ENCODE measurements around the gene AMD1.

Gene AMD1

GRCh38 chr6:110935171-110935570 lies 60.6 kb downstream of the AMD1 start:
- no peak for DNase-seq (ENCODE audit: low read depth in 2 of 2)
- TF ChIP-seq, protein P1, sequence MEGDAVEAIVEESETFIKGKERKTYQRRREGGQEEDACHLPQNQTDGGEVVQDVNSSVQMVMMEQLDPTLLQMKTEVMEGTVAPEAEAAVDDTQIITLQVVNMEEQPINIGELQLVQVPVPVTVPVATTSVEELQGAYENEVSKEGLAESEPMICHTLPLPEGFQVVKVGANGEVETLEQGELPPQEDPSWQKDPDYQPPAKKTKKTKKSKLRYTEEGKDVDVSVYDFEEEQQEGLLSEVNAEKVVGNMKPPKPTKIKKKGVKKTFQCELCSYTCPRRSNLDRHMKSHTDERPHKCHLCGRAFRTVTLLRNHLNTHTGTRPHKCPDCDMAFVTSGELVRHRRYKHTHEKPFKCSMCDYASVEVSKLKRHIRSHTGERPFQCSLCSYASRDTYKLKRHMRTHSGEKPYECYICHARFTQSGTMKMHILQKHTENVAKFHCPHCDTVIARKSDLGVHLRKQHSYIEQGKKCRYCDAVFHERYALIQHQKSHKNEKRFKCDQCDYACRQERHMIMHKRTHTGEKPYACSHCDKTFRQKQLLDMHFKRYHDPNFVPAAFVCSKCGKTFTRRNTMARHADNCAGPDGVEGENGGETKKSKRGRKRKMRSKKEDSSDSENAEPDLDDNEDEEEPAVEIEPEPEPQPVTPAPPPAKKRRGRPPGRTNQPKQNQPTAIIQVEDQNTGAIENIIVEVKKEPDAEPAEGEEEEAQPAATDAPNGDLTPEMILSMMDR (IDR thresholded peaks at IDR 0.05; ENCODE audit: low read depth, low read length), result no peak
- no peak overlapping the region for H3K4me3 ChIP-seq (replicated peaks in 1 of 2; ENCODE audit: low read depth in 2 of 2, low read length in 2 of 2)

DNA sequence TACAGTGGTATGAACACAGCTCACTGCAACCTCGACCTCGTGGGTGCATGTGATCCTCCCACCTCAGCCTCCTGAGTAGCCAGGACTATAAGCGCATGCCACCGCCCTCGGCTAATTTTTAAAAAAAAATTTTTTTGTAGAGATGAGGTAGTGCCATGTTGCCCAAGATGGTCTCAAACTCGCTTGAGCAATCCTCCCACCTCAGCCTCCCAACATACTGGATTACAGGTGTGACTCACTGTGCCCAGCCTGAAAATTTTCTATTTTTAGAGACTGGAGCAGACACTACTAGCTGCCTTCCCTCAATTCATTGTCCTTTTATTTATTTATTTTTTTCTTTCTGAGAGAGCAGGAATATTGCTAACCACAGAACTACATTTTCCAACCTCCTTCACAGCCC lies 63.6 kb downstream of the AMD1 start:
- TF ChIP-seq, protein P1 (IDR thresholded peaks at IDR 0.05; ENCODE audit: low read depth, low read length), result no peak
- peak in 1 of 2 donors; percentile 50 for DNase-seq (ENCODE audit: low read depth in 2 of 2)
- H3K4me3 ChIP-seq (replicated peaks in 1 of 2; ENCODE audit: low read depth in 2 of 2, low read length in 2 of 2), result no peak overlapping the region

- no peak for DNase-seq (ENCODE audit: low read depth in 2 of 2)
- H3K4me3 ChIP-seq (replicated peaks in 1 of 2; ENCODE audit: low read depth in 2 of 2, low read length in 2 of 2), result no peak overlapping the region
- TF ChIP-seq, protein P1 (IDR thresholded peaks at IDR 0.05; ENCODE audit: low read depth, low read length), result no peak
Measured at GRCh38 chr6:110939429-110940200, 65.0 kb downstream of the AMD1 start.

DNA sequence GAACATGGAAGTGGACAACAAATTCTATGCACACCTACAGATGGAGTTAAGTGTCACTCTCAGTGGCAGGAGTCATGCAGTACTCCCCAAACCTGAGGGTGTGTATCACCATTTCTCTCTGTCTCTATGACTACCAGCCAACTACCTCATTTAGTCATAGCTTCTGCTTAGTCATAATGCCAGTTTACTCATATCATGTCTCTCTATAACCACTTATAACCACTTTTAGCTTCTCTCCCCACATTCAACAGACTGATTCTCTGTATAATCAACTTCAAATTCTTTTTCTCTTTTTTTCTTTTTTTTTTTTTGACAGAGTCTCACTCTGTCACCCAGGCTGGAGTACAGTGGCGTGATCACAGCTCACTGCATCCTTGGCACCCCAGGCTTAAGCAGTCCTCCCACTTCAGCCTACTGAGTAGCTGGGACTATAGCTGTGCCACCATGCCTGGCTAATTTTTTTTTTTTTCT lies 70.1 kb downstream of the AMD1 start:
- no peak overlapping the region for H3K4me3 ChIP-seq (replicated peaks in 1 of 2; ENCODE audit: low read depth in 2 of 2, low read length in 2 of 2)
- peak; percentile 67 to 94 for DNase-seq (ENCODE audit: low read depth in 2 of 2)
- TF ChIP-seq, protein P1 (IDR thresholded peaks at IDR 0.05; ENCODE audit: low read depth, low read length), result no peak
